ENCODE results near the gene RCAN2.

Gene RCAN2

DNA sequence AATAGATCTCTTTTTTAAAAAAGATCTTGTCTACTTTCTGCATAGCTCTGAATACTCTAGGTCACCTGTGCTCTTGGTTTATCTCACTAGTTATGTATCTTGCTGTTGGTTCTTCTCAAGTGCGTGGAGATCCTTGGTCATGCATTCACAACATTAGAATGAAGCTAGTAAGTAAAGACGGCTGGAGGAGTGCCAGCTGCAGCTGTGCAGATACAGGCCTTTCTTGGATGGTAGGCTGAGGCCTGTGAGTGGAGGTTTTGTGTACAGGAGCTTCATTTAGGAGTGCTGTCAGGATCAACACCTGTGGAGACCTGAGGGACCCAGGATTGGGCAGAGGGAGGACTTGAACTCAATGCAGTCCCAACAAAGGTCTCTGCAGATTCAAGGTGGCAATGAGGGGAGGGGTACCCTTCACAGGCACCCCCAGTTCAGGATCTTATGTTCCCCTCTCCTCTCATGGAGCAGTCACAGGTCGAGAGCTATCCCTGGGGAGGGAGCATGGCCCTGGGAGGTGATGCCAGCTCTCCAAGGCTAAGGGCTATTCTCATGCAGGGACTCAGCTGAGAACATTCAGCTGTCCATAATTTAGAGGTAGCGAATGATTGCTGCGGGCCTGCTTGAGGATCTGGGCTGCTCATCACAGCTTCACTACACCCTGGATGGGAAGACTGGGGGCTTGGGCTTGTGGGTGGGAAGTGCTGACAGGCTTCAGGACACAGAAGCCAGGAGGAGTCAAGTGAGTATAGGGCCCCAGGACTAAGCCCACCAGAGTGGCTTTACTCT lies 221.6 kb downstream of the RCAN2 start:
- DNase-seq (ENCODE audit: insufficient read length, low spot score), result no peak
- no peak for FAIRE-seq

DNA sequence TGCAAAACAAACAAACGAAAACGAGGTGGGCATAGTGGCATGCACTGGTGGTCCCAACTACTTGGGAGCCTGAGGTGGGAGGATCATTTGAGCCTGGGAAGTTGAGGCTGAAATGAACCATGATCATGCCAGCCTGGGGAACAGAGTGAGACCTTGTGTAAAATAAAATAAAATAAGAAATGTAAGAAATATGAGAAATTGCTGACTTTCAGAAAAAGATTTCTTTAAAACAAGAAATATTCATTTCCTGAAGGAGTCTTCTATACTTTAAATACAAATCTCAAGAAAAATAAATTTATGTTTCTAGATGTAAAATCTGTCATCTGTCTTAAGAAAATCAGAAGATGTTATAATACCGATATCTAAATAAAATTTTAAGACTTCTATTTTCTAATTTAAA lies 223.7 kb downstream of the RCAN2 start:
- no peak for DNase-seq (ENCODE audit: insufficient read length, low spot score)

DNA sequence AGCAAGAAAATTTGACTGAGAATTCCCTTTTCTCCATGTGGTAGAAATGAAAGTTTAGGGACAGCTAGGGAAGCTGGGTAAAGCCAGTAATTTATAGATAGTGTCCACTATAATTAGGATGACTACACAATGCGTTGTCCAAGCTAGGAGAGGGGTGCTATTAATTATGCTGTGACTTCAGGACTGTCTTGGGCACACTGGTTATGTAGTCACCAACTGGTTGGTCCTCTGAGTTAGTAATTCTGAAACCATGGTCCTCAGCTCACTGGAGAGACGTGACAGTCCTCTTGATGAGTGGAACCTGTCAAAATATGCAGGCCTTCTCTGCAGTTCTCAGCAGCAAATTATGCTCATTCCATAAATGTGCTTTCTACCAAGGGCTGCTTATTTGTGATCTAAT lies 225.9 kb downstream of the RCAN2 start:
- DNase-seq (ENCODE audit: insufficient read length, low spot score) (no peak), FAIRE-seq (no peak)

More for the DNA sequence above, 223.7 kb downstream of the RCAN2 start:
- no peak for FAIRE-seq

- DNase-seq (ENCODE audit: insufficient read length, low spot score), result peak; percentile 14
- no peak for FAIRE-seq
These were observed 227.6 kb downstream of the RCAN2 start for GRCh38 chr6:46263707-46264086.

DNA sequence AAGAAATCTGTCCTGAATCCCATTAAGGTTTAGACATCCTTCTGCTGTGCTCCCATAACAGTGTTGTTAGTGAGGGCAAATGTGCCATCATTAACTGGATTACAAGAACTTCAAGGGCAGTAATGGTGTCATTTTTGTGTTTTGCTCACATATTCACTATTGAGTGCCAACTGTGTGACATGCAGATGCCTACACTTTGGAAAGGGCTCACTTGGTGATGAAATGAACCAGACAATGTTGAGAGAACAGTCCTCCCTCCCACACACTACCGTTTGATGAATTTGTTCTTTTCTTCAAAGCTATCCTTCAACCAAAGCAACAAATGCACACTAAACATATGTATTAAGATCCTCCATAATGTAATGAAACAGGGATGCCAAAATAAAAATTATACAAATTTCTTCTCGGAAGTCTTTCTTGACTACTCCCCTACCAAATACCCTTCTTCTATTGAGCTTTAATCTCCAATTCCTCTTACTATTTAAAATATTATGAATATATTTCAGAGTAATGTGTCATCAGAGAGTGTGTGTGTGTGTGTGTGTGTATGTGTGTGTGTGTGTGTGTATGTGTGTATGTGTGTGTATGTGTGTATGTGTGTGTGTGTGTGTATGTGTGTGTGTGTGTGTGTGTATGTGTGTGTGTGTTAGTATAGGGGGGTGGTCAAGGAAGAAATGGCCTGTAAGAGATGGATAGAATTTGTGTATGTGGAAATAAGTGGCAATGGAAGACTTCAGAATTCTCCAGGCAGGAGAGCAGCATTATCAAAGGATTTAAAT lies 228.1 kb downstream of the RCAN2 start:
- FAIRE-seq (peak; percentile 64), DNase-seq (ENCODE audit: insufficient read length, low spot score) (no peak)

- DNase-seq (ENCODE audit: insufficient read length, low spot score) (no peak), FAIRE-seq (no peak)
These were observed 233.0 kb downstream of the RCAN2 start for GRCh38 chr6:46258249-46258648.

DNA sequence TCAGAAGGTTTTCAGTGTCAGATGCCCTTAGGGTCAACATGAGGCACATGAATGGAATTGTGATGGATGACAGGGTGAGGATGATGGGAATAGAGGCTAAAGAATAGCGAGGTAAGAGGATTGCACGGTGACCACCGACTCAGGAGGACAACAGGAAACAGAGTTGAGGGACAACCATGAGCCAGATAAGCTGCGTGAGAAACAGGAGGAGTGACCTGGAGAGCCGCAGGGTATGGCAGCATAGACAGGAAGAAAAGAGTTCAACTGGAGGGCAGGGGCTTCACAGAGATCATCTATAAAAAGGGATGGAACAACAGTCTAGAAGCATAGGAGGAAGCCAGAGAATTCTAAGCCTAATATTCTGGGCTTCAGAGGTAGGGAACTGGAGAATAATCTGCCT lies 235.7 kb downstream of the RCAN2 start:
- DNase-seq (ENCODE audit: insufficient read length, low spot score) (no peak), FAIRE-seq (no peak)

GRCh38 chr6:46254946-46255345 lies 236.3 kb downstream of the RCAN2 start:
- no peak for FAIRE-seq

DNA sequence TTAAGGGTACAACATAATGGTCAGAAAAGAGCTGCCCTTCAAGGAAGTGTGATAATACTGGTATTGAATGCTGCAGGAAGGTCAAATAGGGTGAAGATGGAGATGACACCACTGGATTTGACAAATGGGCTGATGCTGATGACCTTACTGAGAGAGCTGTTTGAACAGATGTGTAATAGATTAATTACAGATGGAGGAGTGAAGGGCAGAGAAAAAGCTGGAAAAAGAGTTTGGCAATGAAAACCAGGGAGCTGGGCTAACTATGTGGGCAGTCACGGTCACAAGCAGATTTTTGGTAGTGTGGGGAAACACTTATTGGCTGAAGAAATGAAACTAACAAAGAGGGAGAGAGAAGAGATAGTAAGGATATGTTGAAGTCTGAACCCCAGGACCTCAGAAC lies 236.9 kb downstream of the RCAN2 start:
- FAIRE-seq (no peak), DNase-seq (ENCODE audit: insufficient read length, low spot score) (no peak)

More at GRCh38 chr6:46254946-46255345, 236.3 kb downstream of the RCAN2 start:
- DNase-seq (ENCODE audit: insufficient read length, low spot score), result no peak

DNA sequence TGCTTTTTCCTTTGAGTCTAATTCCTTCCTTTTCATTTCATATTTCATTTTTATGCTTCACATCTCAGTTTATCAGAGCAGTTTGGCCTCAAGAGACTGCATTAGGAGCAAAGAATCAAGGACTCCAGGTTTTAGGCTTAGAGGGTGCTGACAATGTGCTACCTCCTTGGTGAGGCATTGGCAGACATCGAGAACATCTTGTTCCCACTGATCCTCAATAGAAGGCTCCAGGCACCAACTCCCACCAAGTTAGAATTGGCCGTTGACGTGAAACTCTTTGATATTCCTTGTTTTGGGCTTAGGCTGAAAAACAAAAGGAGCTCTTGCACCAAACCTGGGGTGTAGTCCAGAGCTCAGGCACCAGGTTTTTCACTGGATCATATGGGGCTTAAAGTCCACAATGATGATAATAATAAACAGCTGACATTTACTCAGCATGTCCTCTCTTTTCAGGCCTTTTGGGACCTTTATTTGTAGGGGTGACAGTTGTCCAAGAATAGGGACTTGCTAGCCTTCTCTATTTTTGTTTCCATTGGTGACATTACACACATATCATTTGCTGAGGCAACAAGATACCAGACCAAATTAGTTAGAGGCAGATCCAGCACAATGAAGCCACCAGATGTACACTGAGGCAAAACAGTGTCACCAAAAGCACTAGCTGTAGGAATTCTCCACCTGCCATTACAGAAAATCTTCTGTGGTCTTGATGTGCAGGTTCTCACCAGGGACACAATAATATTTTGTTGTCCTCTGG lies 239.5 kb downstream of the RCAN2 start:
- FAIRE-seq, result no peak
- DNase-seq (ENCODE audit: insufficient read length, low spot score), result no peak

DNA sequence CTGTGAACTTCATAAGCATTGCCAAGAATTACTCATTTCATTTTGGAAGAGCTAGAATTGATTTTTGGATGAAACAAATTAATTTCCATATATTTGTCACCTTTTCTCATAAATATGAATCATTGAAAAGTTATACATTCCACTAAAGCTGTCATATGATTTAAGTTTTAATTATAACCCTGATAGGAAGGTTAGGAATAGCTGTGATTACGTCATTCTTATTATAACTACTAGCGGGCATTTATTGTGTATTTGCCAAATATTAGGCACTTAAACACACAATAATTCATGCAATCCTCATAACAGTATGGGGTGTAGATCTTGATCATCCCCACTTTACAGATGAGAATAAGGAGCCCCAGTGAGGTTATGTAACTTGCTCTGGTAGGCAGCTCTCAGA lies 243.1 kb downstream of the RCAN2 start:
- no peak for DNase-seq (ENCODE audit: insufficient read length, low spot score)
- no peak for FAIRE-seq

- FAIRE-seq, result no peak
- no peak for DNase-seq (ENCODE audit: insufficient read length, low spot score)
These were observed 244.5 kb downstream of the RCAN2 start for GRCh38 chr6:46246727-46247126.

DNA sequence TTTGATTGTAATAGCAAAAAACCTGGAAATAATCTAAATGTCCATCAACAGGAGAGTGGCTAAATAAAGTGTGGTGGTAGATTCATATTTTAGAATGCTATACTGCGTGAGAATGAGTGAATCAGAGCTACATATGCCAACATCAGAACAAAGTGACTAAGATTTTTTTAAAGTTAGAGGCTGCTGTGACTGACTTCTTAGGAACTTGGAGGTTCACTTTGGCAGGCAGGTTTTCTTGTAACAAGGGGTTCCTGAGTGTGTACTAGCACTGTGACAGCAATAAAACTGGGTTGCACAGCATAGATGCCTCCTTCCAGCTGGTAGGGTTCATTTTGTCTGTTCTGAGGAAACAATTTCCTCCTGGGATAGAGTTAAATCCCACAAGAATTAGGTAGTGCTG lies 245.2 kb downstream of the RCAN2 start:
- DNase-seq (ENCODE audit: insufficient read length, low spot score) (no peak), FAIRE-seq (no peak)

DNA sequence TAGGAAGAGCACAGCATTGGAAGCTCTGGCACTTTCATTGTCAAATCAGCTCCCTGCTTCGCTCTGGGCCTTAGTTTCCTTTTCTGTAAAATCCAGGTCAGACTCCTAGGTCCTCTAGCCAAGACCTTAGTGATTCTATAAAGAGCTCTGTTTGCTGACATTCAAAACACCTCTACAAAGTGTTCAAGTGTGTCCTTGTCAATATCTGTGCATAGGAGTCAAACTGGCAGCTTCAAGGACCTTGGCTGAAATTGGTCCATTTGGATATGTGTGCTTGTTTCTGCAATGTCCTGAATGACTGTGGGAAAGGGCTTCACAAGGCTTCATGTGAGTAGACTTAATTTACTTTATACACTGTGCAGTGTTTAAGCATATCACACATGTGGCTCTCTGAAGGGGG lies 246.6 kb downstream of the RCAN2 start:
- no peak for DNase-seq (ENCODE audit: insufficient read length, low spot score)
- FAIRE-seq, result no peak

DNA sequence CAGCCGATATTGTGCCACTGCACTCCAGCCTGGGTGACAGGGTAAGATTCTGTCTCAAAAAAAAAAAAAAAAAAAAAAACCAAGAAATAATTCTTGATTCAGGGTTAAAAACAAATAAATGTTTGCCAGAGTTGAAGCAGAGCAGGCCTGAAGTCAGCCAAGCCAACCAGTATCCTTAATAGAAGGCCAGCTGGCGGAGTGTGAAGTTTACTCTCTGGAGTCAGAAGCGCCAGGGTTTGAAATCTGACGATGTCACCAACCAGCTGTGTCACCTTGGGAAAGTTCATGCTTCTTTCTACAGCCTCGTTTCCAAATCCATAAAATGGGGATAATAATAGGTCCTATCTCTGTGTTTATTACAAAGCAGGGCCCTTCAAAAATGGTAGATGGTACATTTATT lies 247.5 kb downstream of the RCAN2 start:
- DNase-seq (ENCODE audit: insufficient read length, low spot score), result no peak
- FAIRE-seq, result no peak

- DNase-seq (ENCODE audit: insufficient read length, low spot score) (no peak), FAIRE-seq (no peak)
These were observed 248.3 kb downstream of the RCAN2 start for GRCh38 chr6:46242921-46243320.

DNA sequence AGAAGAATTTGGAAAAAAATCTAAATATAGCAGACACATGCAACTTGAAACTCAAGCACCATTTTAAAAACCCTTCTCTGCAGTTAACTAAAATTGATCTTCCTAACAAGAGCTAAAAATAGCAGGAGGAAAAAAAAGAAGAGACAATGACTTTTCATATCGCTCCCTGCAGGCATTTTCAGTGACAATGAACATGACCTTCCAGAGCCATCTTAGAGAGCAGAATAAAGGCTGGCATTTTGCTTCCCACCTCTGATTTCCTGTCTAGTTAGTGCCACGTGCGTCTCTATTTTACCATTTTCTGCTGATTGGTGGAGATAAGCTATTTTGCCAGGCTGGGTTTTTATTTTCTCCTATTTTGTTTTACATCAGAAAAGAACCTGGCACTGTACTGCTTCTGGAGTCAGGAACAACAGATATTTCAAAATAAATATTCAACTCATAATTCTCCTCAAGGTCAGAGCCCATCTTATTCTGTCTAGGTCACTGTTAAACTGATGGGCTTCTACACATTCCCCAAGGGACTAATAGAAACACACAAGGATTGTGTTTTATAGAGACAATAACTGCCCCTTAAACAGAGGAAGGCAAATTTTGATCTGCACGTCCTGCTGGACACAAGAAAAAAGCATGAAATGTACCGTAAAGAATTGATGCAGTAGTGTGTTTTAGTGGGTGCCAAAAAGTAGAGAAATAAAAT lies 250.2 kb downstream of the RCAN2 start:
- FAIRE-seq, result no peak
- DNase-seq (ENCODE audit: insufficient read length, low spot score), result no peak

DNA sequence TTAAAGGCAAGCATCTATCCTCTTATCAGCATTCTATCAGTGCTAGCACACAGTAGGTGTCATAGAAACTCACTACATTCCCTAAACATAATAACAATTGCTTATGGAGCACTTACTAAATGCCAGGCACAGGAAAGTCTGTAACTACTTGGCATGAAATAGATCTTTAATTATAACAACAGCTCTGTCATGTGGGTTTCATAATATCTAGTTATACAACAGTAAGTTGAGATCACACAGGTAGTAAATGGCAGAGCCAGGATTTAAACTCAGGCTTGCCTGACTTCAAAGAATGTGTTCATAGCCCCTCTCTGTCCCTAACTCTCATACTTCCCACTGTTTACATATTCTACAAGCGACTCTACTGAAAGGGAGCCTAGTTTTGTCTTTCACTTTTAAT lies 254.5 kb downstream of the RCAN2 start:
- FAIRE-seq (no peak), DNase-seq (ENCODE audit: insufficient read length, low spot score) (no peak)

DNA sequence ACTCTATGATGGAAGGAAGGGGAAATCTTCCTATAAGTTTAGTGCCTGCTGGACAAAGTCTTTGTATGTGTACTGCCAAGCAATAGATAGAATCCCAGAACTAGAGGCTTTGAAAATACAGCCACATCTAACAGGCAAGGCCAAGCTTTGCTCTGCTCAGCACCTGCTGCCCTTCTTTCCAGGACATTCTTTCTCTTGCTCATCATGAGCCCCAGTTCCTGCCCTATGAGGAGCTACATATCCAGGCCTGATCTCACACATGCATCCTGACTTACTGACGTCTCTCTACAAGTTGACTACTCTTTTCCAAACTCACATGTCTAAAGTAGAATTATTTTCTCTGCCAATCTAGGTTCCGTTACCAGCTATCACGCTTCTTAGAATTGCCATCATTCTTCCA lies 256.0 kb downstream of the RCAN2 start:
- FAIRE-seq, result no peak

GRCh38 chr6:46234700-46235099 lies 256.5 kb downstream of the RCAN2 start:
- no peak for FAIRE-seq

More for the DNA sequence above, 256.0 kb downstream of the RCAN2 start:
- no peak for DNase-seq (ENCODE audit: insufficient read length, low spot score)

GRCh38 chr6:46234156-46234556 lies 257.1 kb downstream of the RCAN2 start:
- DNase-seq (ENCODE audit: insufficient read length, low spot score), result no peak
- FAIRE-seq, result no peak

More at GRCh38 chr6:46234700-46235099, 256.5 kb downstream of the RCAN2 start:
- DNase-seq (ENCODE audit: insufficient read length, low spot score), result no peak

Measured in HTR-8/SVneo (cell line).